ENCODE measurements around the gene PTPRE. TPM values are rescaled to one million over a fixed set of nuclear protein-coding genes. Genes with fewer than 3 reads are reported as not detected.

PTPRE gene
- polyA plus RNA-seq, 1 donor from 2014 or later: 4.1 TPM

DNA sequence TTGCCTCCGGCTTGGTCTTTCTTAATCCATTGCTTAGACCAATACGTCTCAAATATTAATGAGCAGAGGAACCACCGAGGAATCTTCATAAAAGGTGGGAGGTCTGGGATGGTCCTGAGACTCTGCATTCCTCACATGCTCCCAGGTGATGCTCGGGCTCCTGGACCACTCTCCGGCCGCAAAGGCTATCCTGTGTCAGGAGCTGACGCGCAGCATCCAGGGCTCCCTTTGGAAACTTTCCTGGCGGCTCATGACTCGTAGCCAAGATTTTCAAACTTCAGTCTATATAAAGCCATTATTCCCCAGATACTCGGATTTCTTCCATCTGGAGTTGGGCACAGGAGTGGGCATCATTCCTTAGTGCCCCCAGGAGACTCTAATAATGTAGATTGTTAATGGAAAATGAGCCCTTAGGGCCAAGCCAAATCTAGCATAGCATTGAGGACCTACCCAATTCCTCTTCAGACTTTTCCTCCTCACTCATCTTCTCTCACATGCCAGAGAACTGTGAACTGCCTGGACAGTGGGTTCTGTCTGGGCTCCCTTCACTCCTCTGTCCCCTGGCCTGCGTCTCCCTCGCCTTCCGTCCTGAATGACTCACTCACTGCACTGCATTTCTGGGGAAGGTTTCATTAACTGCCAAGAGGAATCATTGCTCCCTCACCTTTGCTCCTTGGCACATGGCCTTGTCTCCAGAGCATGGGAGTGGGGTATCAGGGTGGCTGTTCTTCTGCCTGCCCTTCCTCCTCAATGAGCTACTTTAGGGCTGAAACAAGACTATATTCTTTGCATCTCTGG lies 130.0 kb downstream of the PTPRE start:
- no peaks in the 10 kb centered on the region for H3K9me3 ChIP-seq (ENCODE audit: low read length)
- no peaks in the 10 kb centered on the region for H3K36me3 ChIP-seq (ENCODE audit: insufficient read depth, low read length)
- no peaks in the 10 kb centered on the region for H3K9me2 ChIP-seq (ENCODE audit: insufficient read depth, low read length)
- H4K20me1 ChIP-seq (ENCODE audit: insufficient read depth): no peaks in the 10 kb centered on the region
- H3K79me2 ChIP-seq (replicated peaks; ENCODE audit: insufficient read depth, low read length): no peaks in the 10 kb centered on the region
- TF ChIP-seq EP300 (conservative IDR thresholded peaks at IDR 0.05; ENCODE audit: poor library complexity, severe bottlenecking) (no peak), EZH2 (IDR thresholded peaks at IDR 0.05; ENCODE audit: borderline replicate concordance, insufficient read depth, low read length, poor library complexity, severe bottlenecking) (no peak), POLR2AphosphoS5 (IDR thresholded peaks at IDR 0.05) (no peak), RAD21 (conservative IDR thresholded peaks at IDR 0.05) (no peak), MXI1 (conservative IDR thresholded peaks at IDR 0.05; ENCODE audit: poor library complexity, severe bottlenecking) (no peak)
- no peak overlapping the region for H2AFZ ChIP-seq (ENCODE audit: low read depth, low read length)
- H3K27me3 ChIP-seq (ENCODE audit: insufficient read depth, low read depth, low read length): no peaks in the 10 kb centered on the region
- H3F3A ChIP-seq (ENCODE audit: insufficient read depth, low read length, poor library complexity, severe bottlenecking): no peaks in the 10 kb centered on the region
- H3K9ac ChIP-seq (ENCODE audit: low read length): no peak overlapping the region
- H3K4me2 ChIP-seq (ENCODE audit: low read length): no peak overlapping the region
- no peak overlapping the region for H3K27ac ChIP-seq (ENCODE audit: low read length)
- H3K4me3 ChIP-seq (ENCODE audit: low read length): no peak overlapping the region

GRCh38 chr10:128040096-128040495 lies 133.2 kb downstream of the PTPRE start:
- H4K20me1 ChIP-seq (ENCODE audit: insufficient read depth): no peaks in the 10 kb centered on the region
- H3K27me3 ChIP-seq (ENCODE audit: insufficient read depth, low read depth, low read length): no peaks in the 10 kb centered on the region
- H3K4me2 ChIP-seq (ENCODE audit: low read length): no peak overlapping the region
- H3K27ac ChIP-seq (ENCODE audit: low read length): no peak overlapping the region
- no peaks in the 10 kb centered on the region for H3K9me3 ChIP-seq (ENCODE audit: low read length)
- H2AFZ ChIP-seq (ENCODE audit: low read depth, low read length): no peak overlapping the region
- H3F3A ChIP-seq (ENCODE audit: insufficient read depth, low read length, poor library complexity, severe bottlenecking): no peaks in the 10 kb centered on the region
- H3K4me3 ChIP-seq (ENCODE audit: low read length): no peak overlapping the region
- no peak for TF ChIP-seq RAD21 (conservative IDR thresholded peaks at IDR 0.05)
- TF ChIP-seq TAF1 (IDR thresholded peaks at IDR 0.05; ENCODE audit: low read depth): no peak
- no peak for TF ChIP-seq POLR2AphosphoS5 (IDR thresholded peaks at IDR 0.05)
- TF ChIP-seq, protein P1, sequence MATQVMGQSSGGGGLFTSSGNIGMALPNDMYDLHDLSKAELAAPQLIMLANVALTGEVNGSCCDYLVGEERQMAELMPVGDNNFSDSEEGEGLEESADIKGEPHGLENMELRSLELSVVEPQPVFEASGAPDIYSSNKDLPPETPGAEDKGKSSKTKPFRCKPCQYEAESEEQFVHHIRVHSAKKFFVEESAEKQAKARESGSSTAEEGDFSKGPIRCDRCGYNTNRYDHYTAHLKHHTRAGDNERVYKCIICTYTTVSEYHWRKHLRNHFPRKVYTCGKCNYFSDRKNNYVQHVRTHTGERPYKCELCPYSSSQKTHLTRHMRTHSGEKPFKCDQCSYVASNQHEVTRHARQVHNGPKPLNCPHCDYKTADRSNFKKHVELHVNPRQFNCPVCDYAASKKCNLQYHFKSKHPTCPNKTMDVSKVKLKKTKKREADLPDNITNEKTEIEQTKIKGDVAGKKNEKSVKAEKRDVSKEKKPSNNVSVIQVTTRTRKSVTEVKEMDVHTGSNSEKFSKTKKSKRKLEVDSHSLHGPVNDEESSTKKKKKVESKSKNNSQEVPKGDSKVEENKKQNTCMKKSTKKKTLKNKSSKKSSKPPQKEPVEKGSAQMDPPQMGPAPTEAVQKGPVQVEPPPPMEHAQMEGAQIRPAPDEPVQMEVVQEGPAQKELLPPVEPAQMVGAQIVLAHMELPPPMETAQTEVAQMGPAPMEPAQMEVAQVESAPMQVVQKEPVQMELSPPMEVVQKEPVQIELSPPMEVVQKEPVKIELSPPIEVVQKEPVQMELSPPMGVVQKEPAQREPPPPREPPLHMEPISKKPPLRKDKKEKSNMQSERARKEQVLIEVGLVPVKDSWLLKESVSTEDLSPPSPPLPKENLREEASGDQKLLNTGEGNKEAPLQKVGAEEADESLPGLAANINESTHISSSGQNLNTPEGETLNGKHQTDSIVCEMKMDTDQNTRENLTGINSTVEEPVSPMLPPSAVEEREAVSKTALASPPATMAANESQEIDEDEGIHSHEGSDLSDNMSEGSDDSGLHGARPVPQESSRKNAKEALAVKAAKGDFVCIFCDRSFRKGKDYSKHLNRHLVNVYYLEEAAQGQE (IDR thresholded peaks at IDR 0.05; ENCODE audit: borderline replicate concordance): no peak
- no peak for TF ChIP-seq SMC3 (conservative IDR thresholded peaks at IDR 0.05; ENCODE audit: poor library complexity)
- TF ChIP-seq CTCF (IDR thresholded peaks at IDR 0.05; ENCODE audit: poor library complexity, severe bottlenecking): no peak
- TF ChIP-seq EP300 (conservative IDR thresholded peaks at IDR 0.05; ENCODE audit: poor library complexity, severe bottlenecking): no peak
- no peak for TF ChIP-seq EZH2 (IDR thresholded peaks at IDR 0.05; ENCODE audit: borderline replicate concordance, insufficient read depth, low read length, poor library complexity, severe bottlenecking)
- TF ChIP-seq MXI1 (conservative IDR thresholded peaks at IDR 0.05; ENCODE audit: poor library complexity, severe bottlenecking): no peak
- H3K79me2 ChIP-seq (replicated peaks; ENCODE audit: insufficient read depth, low read length): no peaks in the 10 kb centered on the region
- H3K9me2 ChIP-seq (ENCODE audit: insufficient read depth, low read length): no peaks in the 10 kb centered on the region
- H3K36me3 ChIP-seq (ENCODE audit: insufficient read depth, low read length): no peaks in the 10 kb centered on the region
- no peak overlapping the region for H3K9ac ChIP-seq (ENCODE audit: low read length)

All from neural cell (in vitro differentiated cells).